Breast epithelium (tissue), 4 donors: ENCODE data around the gene ZPBP. TPM values are rescaled to one million over a fixed set of nuclear protein-coding genes. Genes with fewer than 3 reads are reported as not detected.

Source experiments
- DNase-seq, 2 donors: peaks; one replicate each; pipeline ENCODE4 v3.0.0-alpha.2; 2019; ENCODE audit warnings: low spot score in 2 of 2
- H3K27ac ChIP-seq, 2 donors: fragments of 200-600 bp; sonication (generic) in 1 of 2; one replicate each; pipeline ENCODE4 v1.5.1; 2016 to 2019; ENCODE audit warnings: mild to moderate bottlenecking in 1 of 2
- H3K27me3 ChIP-seq, 2 donors: fragments of 200-600 bp; sonication (generic) in 1 of 2; one replicate each; pipeline versions ENCODE4 v1.5.1 to v1.6.0; 2017 to 2019; ENCODE audit warnings: control low read depth in 1 of 2, mild to moderate bottlenecking in 1 of 2
- H3K36me3 ChIP-seq: fragments of 200-600 bp; one replicate; pipeline ENCODE4 v1.5.1; 2019
- H3K4me1 ChIP-seq, 2 donors: fragments of 200-600 bp; sonication (generic); one replicate each; pipeline ENCODE4 v1.5.1; 2016 to 2019; ENCODE audit warnings: control low read depth in 1 of 2
- H3K4me3 ChIP-seq, 3 donors: fragments of 200-600 bp; sonication (generic); 1 replicate in 2 of 3; 2 replicates in 1 of 3; pipeline ENCODE4 v1.5.1; 2016 to 2019; ENCODE audit warnings: mild to moderate bottlenecking in 3 of 3, moderate library complexity in 2 of 3
- H3K9me3 ChIP-seq, 2 donors: fragments of 200-600 bp; sonication (generic) in 1 of 2; one replicate each; pipeline ENCODE4 v1.5.1; 2016 to 2019; ENCODE audit warnings: control low read depth in 1 of 2
- POLR2A ChIP-seq: fragments of 450-650 bp; IDR thresholded peaks from one replicate; pipeline ENCODE4 v1.6.1; 2016; ENCODE audit warnings: antibody characterized with exemption, mild to moderate bottlenecking, moderate library complexity
- POLR2AphosphoS5 ChIP-seq, 3 donors: sonication (generic); formaldehyde crosslinking; IDR thresholded peaks; one replicate each; pipeline ENCODE4 v1.6.1; 2017; ENCODE audit warnings: antibody characterized with exemption in 3 of 3
- intact Hi-C: fragments of 100-400 bp; cut with DNase I; formaldehyde crosslinking; loops from one replicate; pipeline ENCODE4 v1.15.1; 2023; ENCODE audit warnings: low total_unique reads
- total RNA-seq, 3 donors: library from RNA; depleted of rRNA; stranded (reverse); fragments of >200 nt; gene quantifications; one replicate each; pipeline ENCODE4 v1.1.0, GENCODE V29; 2016
- TF ChIP-seq, protein P1 (sequence below), 3 donors: fragments of 450-650 bp; IDR thresholded peaks; one replicate each; pipeline ENCODE4 v1.5.1; 2016 to 2017; ENCODE audit warnings: antibody characterized with exemption in 3 of 3, mild to moderate bottlenecking in 3 of 3, moderate library complexity in 3 of 3

ZPBP gene
- total RNA-seq, 3 donors from 2014 or later: not detected

DNA sequence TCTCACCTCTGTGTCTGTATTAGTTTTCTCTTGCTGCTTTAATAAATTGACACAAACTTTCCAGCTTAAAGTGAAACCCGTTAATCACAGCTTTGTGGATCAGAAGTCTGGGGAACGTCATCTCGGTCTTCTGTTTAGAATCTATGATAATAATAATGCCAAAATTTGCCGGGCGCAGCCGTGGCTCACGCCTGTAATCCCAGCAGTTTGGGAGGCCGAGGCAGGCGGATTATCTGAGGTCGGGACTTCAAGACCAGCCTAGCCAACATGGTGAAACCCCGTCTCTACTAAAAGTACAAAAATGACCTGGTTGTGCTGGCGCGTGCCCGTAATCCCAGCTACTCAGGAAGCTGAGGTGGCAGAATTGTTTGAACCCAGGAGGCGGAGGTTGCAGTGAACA lies 8.8 kb upstream of the ZPBP start:
- no peak for DNase-seq
- H3K9me3 ChIP-seq: no peaks in the 10 kb centered on the region
- H3K27ac ChIP-seq: no peak overlapping the region
- H3K27me3 ChIP-seq: peaks cover 0 to 5% of the 10 kb centered on the region in 2 donors
- H3K4me1 ChIP-seq: no peaks in the 10 kb centered on the region
- intact Hi-C loops: loop anchor here (2.0 kb wide), 1 partner anchor 53 kb away; no protein-coding TSS in a partner anchor
- TF ChIP-seq, protein P1, sequence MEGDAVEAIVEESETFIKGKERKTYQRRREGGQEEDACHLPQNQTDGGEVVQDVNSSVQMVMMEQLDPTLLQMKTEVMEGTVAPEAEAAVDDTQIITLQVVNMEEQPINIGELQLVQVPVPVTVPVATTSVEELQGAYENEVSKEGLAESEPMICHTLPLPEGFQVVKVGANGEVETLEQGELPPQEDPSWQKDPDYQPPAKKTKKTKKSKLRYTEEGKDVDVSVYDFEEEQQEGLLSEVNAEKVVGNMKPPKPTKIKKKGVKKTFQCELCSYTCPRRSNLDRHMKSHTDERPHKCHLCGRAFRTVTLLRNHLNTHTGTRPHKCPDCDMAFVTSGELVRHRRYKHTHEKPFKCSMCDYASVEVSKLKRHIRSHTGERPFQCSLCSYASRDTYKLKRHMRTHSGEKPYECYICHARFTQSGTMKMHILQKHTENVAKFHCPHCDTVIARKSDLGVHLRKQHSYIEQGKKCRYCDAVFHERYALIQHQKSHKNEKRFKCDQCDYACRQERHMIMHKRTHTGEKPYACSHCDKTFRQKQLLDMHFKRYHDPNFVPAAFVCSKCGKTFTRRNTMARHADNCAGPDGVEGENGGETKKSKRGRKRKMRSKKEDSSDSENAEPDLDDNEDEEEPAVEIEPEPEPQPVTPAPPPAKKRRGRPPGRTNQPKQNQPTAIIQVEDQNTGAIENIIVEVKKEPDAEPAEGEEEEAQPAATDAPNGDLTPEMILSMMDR (IDR thresholded peaks at IDR 0.05): no peak
- no peak for TF ChIP-seq POLR2AphosphoS5 (IDR thresholded peaks at IDR 0.05)
- TF ChIP-seq POLR2A: no peak
- no peak overlapping the region for H3K4me3 ChIP-seq
- H3K36me3 ChIP-seq: no peaks in the 10 kb centered on the region

DNA sequence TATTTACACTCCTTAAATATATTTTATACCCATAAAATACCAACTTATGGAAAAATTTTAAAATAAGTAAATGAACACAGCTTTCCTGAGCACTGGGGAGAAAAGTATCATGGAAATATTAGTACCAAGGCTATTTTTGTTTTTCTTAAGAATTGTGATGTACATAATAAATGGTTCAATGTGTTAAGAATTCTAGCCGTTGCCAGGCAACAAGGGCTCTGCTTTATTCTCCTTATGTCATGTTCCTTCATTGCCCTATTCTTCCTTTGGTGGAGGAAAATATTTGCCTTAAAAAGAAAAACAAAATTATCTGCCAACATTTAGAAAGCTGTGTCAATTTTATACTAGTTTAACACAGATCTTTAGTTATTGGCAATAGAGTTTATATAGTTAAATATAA lies 2.6 kb upstream of the ZPBP start:
- peaks cover 0 to 5% of the 10 kb centered on the region in 2 donors for H3K27me3 ChIP-seq
- no peak overlapping the region for H3K27ac ChIP-seq
- H3K4me3 ChIP-seq: no peak overlapping the region
- TF ChIP-seq POLR2A (no peak), POLR2AphosphoS5 (IDR thresholded peaks at IDR 0.05) (no peak)
- TF ChIP-seq, protein P1 (IDR thresholded peaks at IDR 0.05): no peak
- H3K4me1 ChIP-seq: no peaks in the 10 kb centered on the region
- H3K9me3 ChIP-seq: no peaks in the 10 kb centered on the region
- no peak for DNase-seq
- intact Hi-C loops: no loop called here
- H3K36me3 ChIP-seq: no peaks in the 10 kb centered on the region

DNA sequence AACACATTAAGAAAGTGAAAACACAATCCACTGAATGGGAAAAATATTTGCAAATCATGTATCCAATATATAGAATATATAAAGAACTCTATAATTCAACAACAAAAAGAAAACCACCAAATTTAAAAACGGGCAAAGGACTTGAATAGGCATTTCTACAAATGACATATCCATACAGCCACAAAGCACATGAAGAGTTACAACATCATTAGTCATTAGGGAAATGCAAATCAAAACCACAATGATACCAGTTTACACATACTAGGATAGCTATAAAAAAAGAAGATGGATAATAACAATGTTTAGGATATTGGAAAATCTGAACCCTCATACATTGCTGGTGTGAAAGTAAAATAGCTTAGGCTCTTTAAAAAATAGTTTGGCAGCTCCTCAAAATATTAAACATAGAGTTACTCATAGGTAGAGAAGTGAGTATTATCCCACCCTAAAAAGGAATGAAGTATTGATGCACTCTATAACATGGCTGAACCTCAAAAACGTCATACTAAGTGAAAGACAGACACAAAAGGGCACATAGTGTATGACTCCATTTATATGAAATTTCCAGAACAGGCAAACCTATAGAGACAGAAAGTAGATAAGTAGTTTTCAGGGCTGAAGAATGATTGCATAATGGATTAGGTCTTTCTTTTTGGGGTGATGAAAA lies 4.5 kb downstream of the ZPBP start:
- no peak for DNase-seq
- Histone ChIP-seq H3K36me3 (no peaks in the 10 kb centered on the region), H3K27me3 (no peaks in the 10 kb centered on the region), H3K27ac (no peak overlapping the region), H3K4me3 (no peak overlapping the region), H3K9me3 (no peaks in the 10 kb centered on the region), H3K4me1 (no peaks in the 10 kb centered on the region)
- TF ChIP-seq, protein P1 (IDR thresholded peaks at IDR 0.05): no peak
- TF ChIP-seq POLR2AphosphoS5 (IDR thresholded peaks at IDR 0.05): no peak
- no peak for TF ChIP-seq POLR2A
- intact Hi-C loops: no loop called here

DNA sequence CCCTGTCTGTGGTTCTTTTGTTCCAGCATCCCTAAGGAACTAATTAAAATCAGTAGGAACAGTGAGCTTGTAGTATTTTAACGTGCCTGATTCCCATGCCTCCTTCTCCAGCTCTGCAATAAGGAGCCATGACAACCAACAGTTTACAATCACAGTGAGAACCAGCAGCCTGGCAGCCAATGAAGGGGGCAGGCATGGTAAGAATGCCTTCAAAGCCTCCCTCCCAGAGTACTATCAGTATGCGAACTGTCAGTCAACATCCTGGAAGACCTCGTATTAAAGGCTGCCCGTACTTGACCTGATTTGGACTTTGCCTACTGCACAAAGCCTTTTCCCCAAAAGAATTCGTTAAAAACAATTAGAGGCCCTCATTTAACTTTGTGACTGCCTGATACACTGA lies 7.7 kb downstream of the ZPBP start:
- Histone ChIP-seq H3K36me3 (no peaks in the 10 kb centered on the region), H3K27ac (no peak overlapping the region), H3K4me3 (no peak overlapping the region), H3K4me1 (no peaks in the 10 kb centered on the region), H3K27me3 (no peaks in the 10 kb centered on the region), H3K9me3 (no peaks in the 10 kb centered on the region)
- intact Hi-C loops: no loop called here
- no peak for DNase-seq
- TF ChIP-seq POLR2A (no peak), POLR2AphosphoS5 (IDR thresholded peaks at IDR 0.05) (no peak)
- TF ChIP-seq, protein P1 (IDR thresholded peaks at IDR 0.05): no peak

DNA sequence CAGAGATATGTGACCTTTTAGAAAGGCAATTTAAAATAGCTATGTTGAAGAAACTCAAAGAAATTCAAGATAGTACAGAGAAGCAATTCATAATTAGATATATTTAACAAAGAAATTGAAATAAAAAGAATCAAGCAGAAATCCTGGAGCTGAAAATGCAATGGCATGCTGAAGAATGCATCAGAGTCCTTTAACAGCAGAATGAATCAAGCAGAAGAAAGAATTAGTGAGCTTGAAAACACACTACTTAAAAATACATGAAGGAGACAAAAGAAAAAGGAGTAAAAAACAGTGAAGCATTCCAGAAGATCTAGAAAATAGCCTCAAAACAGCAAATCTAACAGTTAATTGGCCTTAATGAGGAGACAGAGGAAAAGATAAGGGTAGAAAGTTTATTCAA lies 20.0 kb downstream of the ZPBP start:
- peaks cover 8 to 23% of the 10 kb centered on the region in 2 donors for H3K9me3 ChIP-seq
- peaks cover 0 to 5% of the 10 kb centered on the region in 2 donors for H3K4me1 ChIP-seq
- TF ChIP-seq POLR2A: no peak
- TF ChIP-seq, protein P1 (IDR thresholded peaks at IDR 0.05): no peak
- no peak for TF ChIP-seq POLR2AphosphoS5 (IDR thresholded peaks at IDR 0.05)
- DNase-seq: no peak
- intact Hi-C loops: no loop called here
- H3K36me3 ChIP-seq: no peaks in the 10 kb centered on the region
- no peaks in the 10 kb centered on the region for H3K27me3 ChIP-seq
- H3K27ac ChIP-seq: no peak overlapping the region
- H3K4me3 ChIP-seq: no peak overlapping the region
